IMR-90 (cell line): ENCODE measurements around the gene DACT2.

Experiments
- BHLHE40 ChIP-seq: fragments of 150-350 bp; IDR thresholded peaks from 2 replicates; pipeline ENCODE4 v1.6.1; 2016; ENCODE audit warnings: mild to moderate bottlenecking, low read depth, low read length
- CEBPB ChIP-seq: IDR thresholded peaks from 2 replicates; pipeline ENCODE4 v1.6.1; 2012; ENCODE audit warnings: low read depth, low read length, improper control_type of control experiment
- CTCF ChIP-seq: conservative IDR thresholded peaks from 2 replicates; pipeline ENCODE4 v1.5.1; 2012; ENCODE audit warnings: mild to moderate bottlenecking, low read depth, low read length, improper control_type of control experiment
- ELK1 ChIP-seq: fragments of 150-350 bp; IDR thresholded peaks from 2 replicates; pipeline ENCODE4 v1.6.1; 2016; ENCODE audit warnings: low read depth, mild to moderate bottlenecking, low read length, moderate library complexity, borderline replicate concordance
- FOS ChIP-seq: fragments of 150-350 bp; IDR thresholded peaks from 2 replicates; pipeline ENCODE4 v1.6.1; 2016; ENCODE audit warnings: low read depth, low read length
- MAFK ChIP-seq: IDR thresholded peaks from 2 replicates; pipeline ENCODE4 v1.6.1; 2012; ENCODE audit warnings: low read depth, low read length, improper control_type of control experiment
- MXI1 ChIP-seq: IDR thresholded peaks from 2 replicates; pipeline ENCODE4 v1.6.1; 2012; ENCODE audit warnings: low read depth, mild to moderate bottlenecking, low read length, moderate library complexity, borderline replicate concordance
- NFE2L2 ChIP-seq: fragments of 150-350 bp; IDR thresholded peaks from 2 replicates; pipeline ENCODE4 v1.6.1; 2016; ENCODE audit warnings: low read depth, mild to moderate bottlenecking, low read length
- POLR2A ChIP-seq: IDR thresholded peaks from 2 replicates; pipeline ENCODE4 v1.6.1; 2012; ENCODE audit warnings: mild to moderate bottlenecking, low read depth, low read length
- RAD21 ChIP-seq: IDR thresholded peaks from 2 replicates; pipeline ENCODE4 v1.6.1; 2012; ENCODE audit warnings: low read length, improper control_type of control experiment
- RCOR1 ChIP-seq: IDR thresholded peaks from 2 replicates; pipeline ENCODE4 v1.6.1; 2012; ENCODE audit warnings: mild to moderate bottlenecking, low read length, improper control_type of control experiment; ENCODE audit not compliant: insufficient replicate concordance
- RFX5 ChIP-seq: IDR thresholded peaks from 2 replicates; pipeline ENCODE4 v1.8.0; 2012; ENCODE audit warnings: low read depth, mild to moderate bottlenecking, low read length, moderate library complexity
- SMC3 ChIP-seq: fragments of 150-350 bp; IDR thresholded peaks from 2 replicates; pipeline ENCODE4 v1.6.1; 2016; ENCODE audit warnings: low read depth, mild to moderate bottlenecking, antibody characterized with exemption, low read length, moderate library complexity
- USF2 ChIP-seq: fragments of 150-350 bp; IDR thresholded peaks from 2 replicates; pipeline ENCODE4 v1.6.1; 2017; ENCODE audit warnings: mild to moderate bottlenecking, antibody characterized with exemption, low read length, low read depth

GRCh38 chr6:168358842-168359420, 39.4 kb upstream of the DACT2 start:
- TF ChIP-seq FOS (no peak), CEBPB (no peak), POLR2A (no peak), MAFK (no peak), CTCF (no peak), USF2 (no peak), ELK1 (no peak), RAD21 (no peak), RCOR1 (no peak), MXI1 (no peak), NFE2L2 (no peak), SMC3 (no peak), RFX5 (no peak), BHLHE40 (no peak)
